UCSD-AML1 (cell line): ENCODE results near the gene PXDC1.

ENCODE experiments used
- DNase-seq: peaks from one replicate; lab custom pipeline; 2025; ENCODE audit not compliant: unreplicated experiment; lab: John Stamatoyannopoulos, UW

The PXDC1 gene

GRCh38 chr6:3715285-3715684 is 36.2 kb downstream of the PXDC1 start:
- DNase-seq, result no peak

GRCh38 chr6:3714768-3715167 is 36.7 kb downstream of the PXDC1 start:
- DNase-seq, result no peak

GRCh38 chr6:3714111-3714510 is 37.4 kb downstream of the PXDC1 start:
- DNase-seq, result no peak

GRCh38 chr6:3712827-3713665 is 38.5 kb downstream of the PXDC1 start:
- DNase-seq, result no peak

GRCh38 chr6:3711776-3712175 is 39.7 kb downstream of the PXDC1 start:
- DNase-seq, result no peak

GRCh38 chr6:3710403-3710802 is 41.1 kb downstream of the PXDC1 start:
- no peak for DNase-seq

- no peak for DNase-seq
These were observed 43.0 kb downstream of the PXDC1 start for GRCh38 chr6:3708540-3708939.

GRCh38 chr6:3707751-3708412 is 43.6 kb downstream of the PXDC1 start:
- DNase-seq, result no peak

GRCh38 chr6:3707024-3707423 is 44.5 kb downstream of the PXDC1 start:
- DNase-seq, result no peak

GRCh38 chr6:3706547-3706946 is 45.0 kb downstream of the PXDC1 start:
- no peak for DNase-seq

- no peak for DNase-seq
These were observed 49.9 kb downstream of the PXDC1 start for GRCh38 chr6:3701631-3702030.

GRCh38 chr6:3699231-3699630 is 52.3 kb downstream of the PXDC1 start:
- no peak for DNase-seq

GRCh38 chr6:3698021-3698420 is 53.5 kb downstream of the PXDC1 start:
- DNase-seq, result no peak

- no peak for DNase-seq
These were observed 53.9 kb downstream of the PXDC1 start for GRCh38 chr6:3697609-3698008.

- no peak for DNase-seq
These were observed 54.9 kb downstream of the PXDC1 start for GRCh38 chr6:3696525-3697088.

GRCh38 chr6:3695065-3695817 is 56.3 kb downstream of the PXDC1 start:
- DNase-seq, result no peak

GRCh38 chr6:3693831-3694230 is 57.7 kb downstream of the PXDC1 start:
- no peak for DNase-seq

- no peak for DNase-seq
These were observed 61.0 kb downstream of the PXDC1 start for GRCh38 chr6:3690506-3690905.

GRCh38 chr6:3687847-3688246 is 63.7 kb downstream of the PXDC1 start:
- no peak for DNase-seq

- no peak for DNase-seq
These were observed 68.2 kb downstream of the PXDC1 start for GRCh38 chr6:3683331-3683730.

GRCh38 chr6:3678946-3679345 is 72.6 kb downstream of the PXDC1 start:
- no peak for DNase-seq
